HCT116 (cell line): ENCODE data around the gene AAK1. TPM values are rescaled to one million over a fixed set of nuclear protein-coding genes. Genes with fewer than 3 reads are reported as not detected.

Experiments used
- ATAC-seq: fragments of 200-7000 bp; cut with Tn5 transposase; 2 replicates; pipeline ENCODE4 v1.9.1; 2020; ENCODE audit warnings: mild to moderate bottlenecking, moderate library complexity
- BruUV-seq: library from RNA; stranded (reverse); fragments of 400-500 nt; replicated peaks from 2 replicates; lab custom pipeline; 2021; lab: Mats Ljungman, UMichigan
- CTCF ChIA-PET: fragments of 300-600 bp; sonication (Branson Sonifier 250); formaldehyde crosslinking; loops from one replicate; lab custom pipeline; 2021; ENCODE audit warnings: antibody characterized with exemption; lab: Charles Lee
- POLR2A ChIA-PET: fragments of 300-600, 350-600 bp; sonication (Branson Sonifier 250); formaldehyde crosslinking; loops from one replicate; lab custom pipeline; 2021; ENCODE audit warnings: antibody characterized with exemption; lab: Charles Lee
- RAD21 ChIA-PET, 2 experiments: fragments of 300-600 bp; sonication (Branson Sonifier 250); formaldehyde crosslinking; loops; one replicate each; lab custom pipeline; 2023; ENCODE audit warnings: low total read pairs in 2 of 2; ENCODE audit not compliant: uncharacterized antibody in 2 of 2, unreplicated experiment in 2 of 2, low non-redundant PET in 1 of 2; lab: Charles Lee
- DNase-seq: peaks from one replicate; pipeline ENCODE4 v3.0.0-alpha.2; 2010; ENCODE audit warnings: low read depth, low spot score
- H2AFZ ChIP-seq: fragments of 200-600 bp; shearing (Covaris generic), sonication (generic); 2 replicates; pipeline ENCODE4 v1.6.1; 2017; ENCODE audit warnings: low read depth, mixed run types, mixed read lengths, antibody characterized with exemption, low read length; ENCODE audit not compliant: poor library complexity, severe bottlenecking
- H3K27ac ChIP-seq: 2 replicates; pipeline ENCODE4 v1.5.1; 2012; ENCODE audit warnings: low read depth, low read length
- H3K27me3 ChIP-seq: fragments of 200-600 bp; sonication (generic); 2 replicates; pipeline ENCODE4 v1.6.1; 2016; ENCODE audit warnings: mixed run types, low read length, mixed read lengths; ENCODE audit not compliant: insufficient read depth
- H3K36me3 ChIP-seq, 2 experiments: fragments of 200-500 bp in 1 of 2; fragments of 200-600 bp in 1 of 2; sonication (Bioruptor generic) in 1 of 2; sonication (generic) in 1 of 2; 2 replicates each; pipeline versions ENCODE4 v1.5.1 to v1.6.1; 2014 to 2016; ENCODE audit warnings: low read length in 2 of 2, inconsistent platforms in 1 of 2, mixed read lengths in 1 of 2, mixed run types in 1 of 2; ENCODE audit not compliant: insufficient read depth in 2 of 2, control insufficient read depth in 1 of 2
- H3K4me1 ChIP-seq, 2 experiments: fragments of 200-600 bp in 1 of 2; sonication (generic) in 1 of 2; 2 replicates each; pipeline versions ENCODE4 v1.5.1 to v1.6.1; 2012 to 2017; ENCODE audit warnings: low read length in 2 of 2, inconsistent platforms in 1 of 2, mild to moderate bottlenecking in 1 of 2, mixed read lengths in 1 of 2, mixed run types in 1 of 2, moderate library complexity in 1 of 2; ENCODE audit not compliant: insufficient read depth in 2 of 2, control insufficient read depth in 1 of 2
- H3K4me2 ChIP-seq: fragments of 200-600 bp; sonication (generic); 2 replicates; pipeline ENCODE4 v1.6.1; 2017; ENCODE audit warnings: mixed run types, low read length, mixed read lengths
- H3K4me3 ChIP-seq, 2 experiments: fragments of 200-600 bp in 1 of 2; sonication (generic) in 1 of 2; replicated peaks in 1 of 2; 2 replicates each; pipeline ENCODE4 v1.5.1; 2011 to 2016; ENCODE audit warnings: low read length in 2 of 2, control low read depth in 1 of 2, low read depth in 1 of 2, mild to moderate bottlenecking in 1 of 2, mixed read lengths in 1 of 2, mixed run types in 1 of 2
- H3K79me2 ChIP-seq: fragments of 200-600 bp; sonication (generic); 2 replicates; pipeline ENCODE4 v1.6.1; 2017; ENCODE audit warnings: mild to moderate bottlenecking, mixed run types, low read length, moderate library complexity, mixed read lengths; ENCODE audit not compliant: insufficient read depth
- H3K9ac ChIP-seq: fragments of 200-600 bp; sonication (generic); 2 replicates; pipeline ENCODE4 v1.6.1; 2016; ENCODE audit warnings: low read length, mixed read lengths
- H3K9me2 ChIP-seq: fragments of 200-600 bp; sonication (generic), shearing (Covaris generic); 2 replicates; pipeline ENCODE4 v1.6.1; 2017; ENCODE audit warnings: mixed run types, mild to moderate bottlenecking, moderate library complexity; ENCODE audit not compliant: insufficient read depth
- H3K9me3 ChIP-seq, 2 experiments: fragments of 200-500 bp in 1 of 2; fragments of 200-600 bp in 1 of 2; sonication (Bioruptor generic) in 1 of 2; sonication (generic) in 1 of 2; 2 replicates each; pipeline ENCODE4 v1.6.1; 2014 to 2017; ENCODE audit warnings: low read length in 2 of 2, mixed read lengths in 2 of 2, inconsistent platforms in 1 of 2, low read depth in 1 of 2, mild to moderate bottlenecking in 1 of 2, mixed run types in 1 of 2, moderate library complexity in 1 of 2; ENCODE audit not compliant: control insufficient read depth in 1 of 2, insufficient read depth in 1 of 2
- H4K20me1 ChIP-seq: fragments of 200-600 bp; sonication (generic), shearing (Covaris generic); 2 replicates; pipeline ENCODE4 v1.6.1; 2017; ENCODE audit warnings: mixed run types, mild to moderate bottlenecking, moderate library complexity; ENCODE audit not compliant: insufficient read depth
- CBX3 ChIP-seq: IDR thresholded peaks from 2 replicates; pipeline ENCODE4 v1.6.1; 2012; ENCODE audit warnings: low read depth
- CTCF ChIP-seq, 3 experiments: fragments of 200-600 bp in 1 of 3; sonication (generic) in 1 of 3; IDR thresholded peaks in 2 of 3; conservative IDR thresholded peaks in 1 of 3; 2 replicates each; pipeline ENCODE4 v1.5.1; 2012 to 2017; ENCODE audit warnings: low read depth in 2 of 3, low read length in 2 of 3, antibody characterized with exemption in 1 of 3, borderline replicate concordance in 1 of 3, control low read depth in 1 of 3, mild to moderate bottlenecking in 1 of 3, mixed read lengths in 1 of 3, mixed run types in 1 of 3, moderate library complexity in 1 of 3; ENCODE audit not compliant: insufficient read depth in 1 of 3
- EGR1 ChIP-seq: IDR thresholded peaks from 2 replicates; pipeline ENCODE4 v1.6.1; 2012; ENCODE audit warnings: low read depth
- EZH2 ChIP-seq: fragments of 200-600 bp; sonication (generic); IDR thresholded peaks from 2 replicates; pipeline ENCODE4 v1.6.1; 2017; ENCODE audit warnings: antibody characterized with exemption, mixed run types
- EZH2phosphoT487 ChIP-seq: fragments of 200-600 bp; IDR thresholded peaks from 2 replicates; pipeline ENCODE4 v1.6.1; 2018; ENCODE audit warnings: antibody characterized with exemption, borderline replicate concordance
- FOSL1 ChIP-seq: IDR thresholded peaks from 2 replicates; pipeline ENCODE4 v1.6.1; 2012; ENCODE audit warnings: low read depth
- JUND ChIP-seq: IDR thresholded peaks from 2 replicates; pipeline ENCODE4 v1.6.1; 2012
- MAX ChIP-seq: IDR thresholded peaks from 2 replicates; pipeline ENCODE4 v1.6.1; 2012
- POLR2A ChIP-seq: IDR thresholded peaks from 2 replicates; pipeline ENCODE4 v1.7.0; 2011; ENCODE audit warnings: borderline replicate concordance; ENCODE audit not compliant: insufficient read depth, insufficient read length; ENCODE audit errors: extremely low read depth
- POLR2AphosphoS5 ChIP-seq: IDR thresholded peaks from 2 replicates; pipeline ENCODE4 v1.6.1; 2011; ENCODE audit warnings: mild to moderate bottlenecking, low read depth, low read length, moderate library complexity
- RAD21 ChIP-seq: IDR thresholded peaks from 2 replicates; pipeline ENCODE4 v1.6.1; 2012; ENCODE audit warnings: low read depth, mild to moderate bottlenecking
- REST ChIP-seq: IDR thresholded peaks from 2 replicates; pipeline ENCODE4 v1.6.1; 2012; ENCODE audit warnings: low read depth
- SIN3A ChIP-seq: IDR thresholded peaks from 2 replicates; pipeline ENCODE4 v1.6.1; 2012; ENCODE audit warnings: low read depth
- SP1 ChIP-seq: IDR thresholded peaks from 2 replicates; pipeline ENCODE4 v1.6.1; 2012; ENCODE audit warnings: low read depth
- SRF ChIP-seq: IDR thresholded peaks from 2 replicates; pipeline ENCODE4 v1.6.1; 2012; ENCODE audit warnings: low read depth
- TCF7L2 ChIP-seq: IDR thresholded peaks from 2 replicates; pipeline ENCODE4 v1.7.0; 2011; ENCODE audit warnings: borderline replicate concordance, inconsistent platforms; ENCODE audit not compliant: insufficient read depth, insufficient read length; ENCODE audit errors: extremely low read depth
- YY1 ChIP-seq: IDR thresholded peaks from 2 replicates; pipeline ENCODE4 v1.6.1; 2011; ENCODE audit warnings: low read length, low read depth, moderate library complexity, mild to moderate bottlenecking; ENCODE audit not compliant: insufficient replicate concordance; ENCODE audit errors: extremely low read depth
- ZBTB33 ChIP-seq: IDR thresholded peaks from 2 replicates; pipeline ENCODE4 v1.6.1; 2011; ENCODE audit warnings: mild to moderate bottlenecking, low read length, moderate library complexity; ENCODE audit not compliant: insufficient replicate concordance; ENCODE audit errors: extremely low read depth
- intact Hi-C: fragments of 100-400 bp; cut with micrococcal nuclease; formaldehyde crosslinking; loops from 2 replicates; pipeline ENCODE4 v1.10.0; 2022
- total RNA-seq: library from RNA; stranded (reverse); gene quantifications from one replicate; pipeline ENCODE4 v1.2.1, GENCODE V29; 2021; ENCODE audit not compliant: unreplicated experiment
- TF ChIP-seq, protein P1 (sequence below): IDR thresholded peaks from 2 replicates; pipeline ENCODE4 v1.6.1; 2012

AAK1 gene
- total RNA-seq, 1 experiment from 2014 or later = 32.0 TPM

GRCh38 chr2:69680001-69680675 is 36.6 kb upstream of the AAK1 start:
- Histone ChIP-seq H3K4me1 (peaks cover 16 to 28% of the 10 kb centered on the region in 2 experiments), H3K4me2 (no peak overlapping the region), H3K27ac (no peak overlapping the region), H2AFZ (no peak overlapping the region), H3K9me3 (no peaks in the 10 kb centered on the region), H3K9ac (no peak overlapping the region), H3K79me2 (no peaks in the 10 kb centered on the region), H3K4me3 (no peak overlapping the region), H3K9me2 (no peaks in the 10 kb centered on the region), H3K27me3 (no peaks in the 10 kb centered on the region), H4K20me1 (no peaks in the 10 kb centered on the region), H3K36me3 (no peaks in the 10 kb centered on the region)
- ChIA-PET POLR2A (no interaction called here), RAD21 (no interaction called here), CTCF (no interaction called here)
- intact Hi-C loops = no loop called here
- TF ChIP-seq FOSL1 (no peak), SP1 (no peak), RAD21 (no peak), POLR2A (no peak), EZH2 (no peak), EZH2phosphoT487 (no peak), SIN3A (no peak), YY1 (no peak), TCF7L2 (no peak), ZBTB33 (no peak), CBX3 (no peak), MAX (no peak), EGR1 (no peak), CTCF (IDR thresholded peaks at IDR 0.05 in 2 of 3, conservative IDR thresholded peaks at IDR 0.05 in 1 of 3; ENCODE audit: borderline replicate concordance in 1 of 3, insufficient read depth in 1 of 3, low read depth in 2 of 3, low read length in 2 of 3) (no peak), SRF (no peak), JUND (no peak), REST (no peak), POLR2AphosphoS5 (no peak)
- TF ChIP-seq, protein P1, sequence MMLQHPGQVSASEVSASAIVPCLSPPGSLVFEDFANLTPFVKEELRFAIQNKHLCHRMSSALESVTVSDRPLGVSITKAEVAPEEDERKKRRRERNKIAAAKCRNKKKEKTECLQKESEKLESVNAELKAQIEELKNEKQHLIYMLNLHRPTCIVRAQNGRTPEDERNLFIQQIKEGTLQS = no peak
- ATAC-seq (no peak), DNase-seq (no peak)
- no TSS peak for BruUV-seq
